HepG2 (cell line): ENCODE measurements around the gene TMEM35B.

ENCODE experiments used
- KAT7 ChIP-seq: IDR thresholded peaks from 2 replicates; pipeline ENCODE4 v1.6.1; 2018; ENCODE audit warnings: borderline replicate concordance, missing compliant biosample characterization
- ZSCAN22 ChIP-seq: sonication (generic); formaldehyde crosslinking; IDR thresholded peaks from 2 replicates; pipeline ENCODE4 v1.4.0; 2020; ENCODE audit warnings: mild to moderate bottlenecking, missing genetic modification reagents
- TF ChIP-seq, protein P1 (sequence below): sonication (generic); formaldehyde crosslinking; IDR thresholded peaks from 2 replicates; pipeline ENCODE4 v1.5.0; 2020; ENCODE audit warnings: mild to moderate bottlenecking, missing genetic modification reagents, moderate library complexity

DNA sequence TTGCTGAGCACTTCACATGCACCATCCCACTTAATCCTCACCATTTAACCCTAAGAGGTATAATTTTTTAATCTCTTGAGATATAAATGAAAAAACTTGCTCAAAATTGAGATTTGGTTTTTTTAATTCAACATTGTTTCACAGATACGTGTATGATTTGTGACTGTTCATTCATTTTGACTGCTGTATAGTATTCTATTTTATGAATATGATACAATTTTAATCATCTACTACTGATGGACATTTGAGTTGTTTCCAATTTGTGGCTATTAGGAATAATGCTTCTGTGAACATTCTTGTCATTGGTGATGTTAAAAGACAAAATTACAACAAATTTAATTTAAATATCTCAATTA lies 47.2 kb upstream of the TMEM35B start:
- no peak for TF ChIP-seq ZSCAN22 (CRISPR knock-in tag)
- TF ChIP-seq, protein P1, sequence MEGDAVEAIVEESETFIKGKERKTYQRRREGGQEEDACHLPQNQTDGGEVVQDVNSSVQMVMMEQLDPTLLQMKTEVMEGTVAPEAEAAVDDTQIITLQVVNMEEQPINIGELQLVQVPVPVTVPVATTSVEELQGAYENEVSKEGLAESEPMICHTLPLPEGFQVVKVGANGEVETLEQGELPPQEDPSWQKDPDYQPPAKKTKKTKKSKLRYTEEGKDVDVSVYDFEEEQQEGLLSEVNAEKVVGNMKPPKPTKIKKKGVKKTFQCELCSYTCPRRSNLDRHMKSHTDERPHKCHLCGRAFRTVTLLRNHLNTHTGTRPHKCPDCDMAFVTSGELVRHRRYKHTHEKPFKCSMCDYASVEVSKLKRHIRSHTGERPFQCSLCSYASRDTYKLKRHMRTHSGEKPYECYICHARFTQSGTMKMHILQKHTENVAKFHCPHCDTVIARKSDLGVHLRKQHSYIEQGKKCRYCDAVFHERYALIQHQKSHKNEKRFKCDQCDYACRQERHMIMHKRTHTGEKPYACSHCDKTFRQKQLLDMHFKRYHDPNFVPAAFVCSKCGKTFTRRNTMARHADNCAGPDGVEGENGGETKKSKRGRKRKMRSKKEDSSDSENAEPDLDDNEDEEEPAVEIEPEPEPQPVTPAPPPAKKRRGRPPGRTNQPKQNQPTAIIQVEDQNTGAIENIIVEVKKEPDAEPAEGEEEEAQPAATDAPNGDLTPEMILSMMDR (CRISPR knock-in tag) = no peak
- no peak for TF ChIP-seq KAT7 (CRISPR knock-in tag)
